Measurements from ENCODE around the gene KCNMA1.

KCNMA1 gene

DNA sequence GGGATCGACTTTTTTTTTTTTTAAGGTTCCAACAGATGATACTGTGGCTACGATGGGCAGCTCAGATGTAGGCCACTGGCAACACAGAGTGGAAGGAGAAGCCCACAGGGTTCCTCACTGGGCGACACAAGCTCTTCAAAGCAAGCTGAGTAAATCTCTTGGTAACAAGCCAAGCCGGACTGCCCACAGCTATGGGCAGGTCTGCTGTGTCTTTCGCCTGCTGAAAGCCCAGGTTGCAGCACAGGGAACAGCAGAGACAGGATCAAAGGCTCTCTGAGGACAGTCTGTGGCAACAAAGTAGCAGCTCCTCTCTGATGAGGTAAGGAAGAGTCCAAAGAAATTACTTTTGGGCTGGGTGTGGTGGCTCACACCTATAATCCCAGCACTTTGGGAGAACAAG, 83.6 kb downstream of the KCNMA1 start:
- no peak for DNase-seq

DNA sequence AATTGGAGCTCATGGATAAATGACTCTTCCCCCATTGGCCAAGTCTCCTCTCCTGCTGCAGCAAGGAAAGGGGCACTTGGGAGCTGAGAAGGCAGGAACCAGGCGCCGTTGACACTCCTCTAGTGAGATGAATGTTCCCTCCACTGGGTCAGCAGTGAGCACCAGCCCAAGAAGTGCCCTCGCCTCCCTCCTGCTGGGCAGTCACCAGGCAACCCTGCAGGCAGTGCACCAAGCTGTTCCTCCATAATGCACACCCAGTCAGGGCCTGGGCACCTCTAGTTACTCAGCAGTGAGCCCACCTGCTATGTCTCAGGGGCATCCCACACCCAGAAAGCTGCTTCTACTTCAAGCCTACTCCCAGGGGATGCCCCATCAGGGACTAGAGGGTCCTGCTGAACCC, 84.3 kb downstream of the KCNMA1 start:
- DNase-seq: no peak

DNA sequence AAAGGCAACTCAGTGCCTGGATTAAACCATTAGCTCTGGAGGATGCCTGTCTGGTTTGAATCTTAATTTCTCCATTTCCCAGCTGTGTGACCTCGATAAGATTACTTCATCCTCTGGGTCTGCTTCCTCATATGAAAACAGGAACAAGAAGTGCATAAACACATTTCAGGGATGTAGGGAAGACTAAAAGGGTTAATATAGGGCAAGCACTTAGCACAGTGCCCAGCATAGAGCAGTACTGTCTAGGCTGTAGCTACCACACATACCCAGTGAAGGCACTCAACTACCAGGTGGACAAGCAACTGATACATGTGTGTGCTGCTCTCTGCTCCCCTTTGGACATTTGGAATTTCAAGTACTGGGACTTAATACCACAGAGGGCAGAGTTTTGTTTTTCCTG, 85.4 kb downstream of the KCNMA1 start:
- no peak for DNase-seq

DNA sequence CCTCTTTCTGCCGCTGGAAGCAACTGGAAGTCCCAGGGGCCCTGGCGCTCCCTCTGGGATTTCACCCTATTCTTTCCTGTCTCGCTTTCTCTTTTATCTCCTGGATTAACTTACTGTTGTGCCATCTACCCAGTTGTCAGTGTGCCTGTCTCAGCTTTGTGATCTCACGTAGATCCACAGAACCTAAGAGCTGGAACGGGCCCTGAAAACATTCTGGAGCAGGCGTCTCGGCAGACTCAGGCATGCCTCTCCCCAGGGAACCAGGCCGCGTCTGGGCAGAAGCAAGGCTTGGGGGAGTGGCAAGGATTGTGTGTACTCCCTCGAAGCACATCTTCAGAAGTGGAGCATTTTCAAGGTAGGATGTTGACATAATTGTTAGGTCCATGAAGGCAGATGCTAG, 87.2 kb downstream of the KCNMA1 start:
- DNase-seq: no peak

DNA sequence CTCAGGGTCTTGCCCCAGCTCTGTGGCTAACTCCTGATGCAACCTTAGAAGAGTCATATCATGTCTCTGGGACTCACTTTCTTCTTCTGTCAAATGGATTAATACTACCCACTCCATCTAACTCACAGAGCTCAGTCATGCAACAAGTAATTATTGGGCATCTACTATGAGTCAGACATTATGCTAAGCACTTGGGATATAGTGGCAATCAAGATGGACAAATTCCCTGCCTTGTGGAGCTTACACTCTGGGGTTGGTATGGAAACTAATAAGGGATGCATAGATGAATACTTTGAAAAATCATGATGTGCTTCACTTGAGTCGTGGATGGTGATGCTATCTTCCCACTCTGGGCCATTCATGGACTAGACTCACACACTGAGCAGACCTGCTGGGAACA, 88.9 kb downstream of the KCNMA1 start:
- no peak for DNase-seq

DNA sequence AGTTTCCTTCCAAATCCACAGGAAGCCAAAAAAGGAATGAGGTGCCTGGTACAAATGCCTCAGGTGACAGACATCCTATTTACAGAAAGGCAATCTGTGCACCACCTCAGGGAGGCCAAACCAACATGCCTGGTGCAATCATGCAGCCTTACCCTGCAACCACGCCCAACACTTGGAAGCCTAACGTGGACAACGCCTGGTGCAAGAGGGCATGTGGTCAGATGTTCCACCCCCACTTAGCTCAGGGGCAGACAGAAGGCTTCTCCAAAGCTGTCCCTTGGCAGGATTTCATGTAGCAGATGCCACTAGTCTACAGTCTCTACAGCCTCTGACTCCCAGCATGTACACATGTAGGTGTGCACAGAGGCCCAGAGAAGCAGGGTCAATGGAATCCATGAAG, 89.5 kb downstream of the KCNMA1 start:
- no peak for DNase-seq

DNA sequence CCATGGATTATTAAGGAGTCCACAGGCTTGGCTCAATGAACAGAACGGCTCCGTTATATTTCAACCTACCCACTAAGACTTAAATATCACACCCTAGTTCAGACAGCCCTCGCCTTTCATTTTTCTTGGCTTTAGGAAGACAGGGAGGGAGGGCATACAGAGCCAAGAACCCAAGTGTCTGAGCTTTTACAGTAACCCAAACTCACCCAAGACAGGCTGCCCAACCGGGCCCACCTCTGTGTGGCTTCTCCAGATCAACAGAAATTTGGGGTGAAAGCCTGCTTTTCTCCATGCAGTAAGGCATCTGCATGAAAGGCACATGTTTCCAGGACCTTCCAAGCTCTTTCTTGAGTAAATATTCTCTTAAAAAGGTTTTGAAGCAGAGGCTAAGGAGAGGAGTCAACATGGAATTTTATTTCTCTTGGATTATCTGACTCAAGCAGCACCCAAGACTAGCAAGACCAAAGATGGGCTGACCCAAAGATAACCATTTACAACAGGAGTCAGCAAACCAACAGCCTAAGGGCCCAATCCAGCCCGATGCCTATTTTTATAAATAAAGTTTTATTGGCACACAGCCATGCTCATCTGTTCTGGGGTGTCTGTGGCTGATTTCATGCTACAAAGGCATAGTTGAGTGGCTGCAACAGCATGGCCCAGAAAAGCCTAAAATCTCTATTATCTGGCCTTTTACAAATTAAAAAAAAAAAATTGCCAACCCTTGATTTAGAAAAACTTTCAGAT, 90.1 kb downstream of the KCNMA1 start:
- no peak for DNase-seq

DNA sequence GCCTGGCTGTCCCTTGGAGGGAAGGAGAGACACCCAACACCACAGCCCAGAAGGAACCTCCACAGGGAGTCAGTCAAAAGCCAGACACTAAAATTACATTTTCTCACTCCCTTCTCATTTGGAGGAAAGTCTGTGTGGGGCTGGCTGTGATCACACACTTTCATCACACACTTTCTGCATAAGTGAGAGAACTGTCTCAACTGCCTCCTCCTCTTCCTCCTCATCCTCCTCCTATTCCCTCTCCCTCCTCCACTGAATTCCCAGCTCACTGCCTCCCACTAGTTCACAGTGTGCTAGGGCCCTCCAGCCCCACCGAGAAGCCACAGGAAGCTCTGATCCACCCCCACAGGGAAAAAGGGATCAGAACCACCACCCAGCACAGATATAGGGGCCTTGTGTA, 91.6 kb downstream of the KCNMA1 start:
- DNase-seq: no peak

DNA sequence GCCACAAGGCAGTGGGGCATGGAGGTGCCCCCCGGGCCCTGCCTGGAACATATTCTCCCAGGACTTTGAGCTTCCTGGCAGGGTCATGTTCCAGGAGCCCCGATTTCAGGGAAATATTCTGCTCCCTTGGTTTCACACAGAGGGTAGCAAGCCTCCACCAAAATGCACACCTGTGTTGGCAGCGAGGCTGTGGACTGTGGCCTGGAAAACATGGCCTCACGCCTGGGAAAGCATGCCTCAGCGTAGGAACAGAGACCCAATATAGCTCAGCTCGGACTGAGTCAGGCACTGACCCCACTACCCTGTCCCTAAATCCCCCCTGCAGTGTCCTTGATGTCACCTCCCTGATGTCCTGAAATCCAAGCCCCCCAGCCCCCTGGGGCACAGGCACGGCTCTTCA, 92.0 kb downstream of the KCNMA1 start:
- no peak for DNase-seq

DNA sequence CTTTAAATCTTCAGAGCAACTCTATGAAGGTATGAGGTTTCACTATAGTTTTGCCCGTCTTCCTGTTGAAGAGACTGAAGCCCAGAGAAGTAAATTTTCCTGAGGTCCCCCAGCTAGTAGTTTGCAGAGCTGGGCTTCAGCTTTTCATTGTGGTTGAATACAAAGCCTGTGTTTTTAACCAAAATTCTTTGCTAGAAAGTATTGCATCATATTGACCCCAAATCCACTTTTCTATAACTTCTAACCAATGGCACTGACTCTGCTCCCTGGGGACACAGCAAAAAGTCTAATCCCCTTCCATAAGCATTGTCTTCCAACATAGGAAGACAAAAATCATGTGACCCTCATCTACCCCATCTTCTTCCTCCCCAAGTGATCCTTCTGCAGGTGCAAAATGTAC, 93.0 kb downstream of the KCNMA1 start:
- DNase-seq: no peak

DNA sequence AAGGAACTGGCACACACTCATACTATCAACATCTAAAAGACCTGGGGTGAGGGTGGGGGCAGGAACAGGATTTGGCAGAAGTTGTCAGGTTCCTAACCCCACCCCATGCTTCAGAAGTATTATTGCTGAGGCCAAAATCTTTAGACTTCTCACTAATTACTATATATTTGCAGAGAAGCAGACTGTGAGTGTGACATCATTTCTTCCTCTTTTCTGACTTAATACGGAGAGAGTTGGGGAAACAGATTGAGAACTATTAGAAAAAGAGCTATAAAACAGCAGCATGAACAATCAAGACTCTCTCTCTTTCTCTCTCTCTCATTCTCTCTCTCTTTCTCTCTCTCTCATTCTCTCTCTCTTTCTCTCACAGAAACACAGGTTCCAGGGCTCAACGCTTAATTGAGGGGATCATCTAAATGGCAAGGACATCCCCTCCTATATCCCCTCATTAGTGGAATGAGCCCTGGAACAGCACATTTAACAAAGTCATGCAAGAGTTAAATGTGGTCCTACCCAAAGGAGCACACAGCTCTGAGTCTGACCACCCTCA, 94.8 kb downstream of the KCNMA1 start:
- DNase-seq: no peak

DNA sequence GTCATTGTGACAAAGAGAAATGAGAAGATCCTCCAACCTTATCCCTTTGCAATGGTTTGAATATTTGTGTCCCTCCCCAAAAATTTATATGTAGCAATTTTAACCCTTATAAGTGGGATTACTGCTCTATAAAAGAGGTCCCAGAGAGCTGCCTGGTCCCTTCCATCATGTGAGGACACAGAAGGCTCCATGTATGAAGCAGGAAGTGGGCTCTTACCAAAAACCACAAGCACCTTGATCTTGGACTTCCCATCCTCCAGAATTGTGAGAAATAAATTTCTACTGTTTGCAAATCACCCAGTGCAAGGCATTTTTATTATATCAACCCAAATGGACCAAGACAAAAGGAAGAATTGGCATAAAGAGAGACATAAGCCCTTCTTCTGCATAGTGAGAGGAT, 95.7 kb downstream of the KCNMA1 start:
- DNase-seq: no peak

DNA sequence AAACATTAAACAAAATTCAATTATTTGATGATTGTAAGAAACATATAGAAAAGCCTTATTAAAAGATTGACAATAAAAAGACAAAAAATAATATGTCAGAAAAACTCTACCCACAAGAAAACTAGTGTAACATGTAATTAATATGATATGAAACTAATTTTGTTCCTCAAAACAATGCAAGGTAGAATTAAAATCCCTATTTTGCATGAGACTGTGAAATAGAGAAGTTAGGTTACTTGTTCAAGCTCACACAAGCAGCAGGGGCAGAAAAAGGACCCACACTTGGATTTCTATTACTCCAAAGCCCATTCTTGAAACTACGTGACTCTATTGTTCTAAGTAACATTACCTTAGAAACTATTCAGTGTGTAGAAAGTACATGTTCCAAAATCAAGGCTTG, 96.4 kb downstream of the KCNMA1 start:
- no peak for DNase-seq

DNA sequence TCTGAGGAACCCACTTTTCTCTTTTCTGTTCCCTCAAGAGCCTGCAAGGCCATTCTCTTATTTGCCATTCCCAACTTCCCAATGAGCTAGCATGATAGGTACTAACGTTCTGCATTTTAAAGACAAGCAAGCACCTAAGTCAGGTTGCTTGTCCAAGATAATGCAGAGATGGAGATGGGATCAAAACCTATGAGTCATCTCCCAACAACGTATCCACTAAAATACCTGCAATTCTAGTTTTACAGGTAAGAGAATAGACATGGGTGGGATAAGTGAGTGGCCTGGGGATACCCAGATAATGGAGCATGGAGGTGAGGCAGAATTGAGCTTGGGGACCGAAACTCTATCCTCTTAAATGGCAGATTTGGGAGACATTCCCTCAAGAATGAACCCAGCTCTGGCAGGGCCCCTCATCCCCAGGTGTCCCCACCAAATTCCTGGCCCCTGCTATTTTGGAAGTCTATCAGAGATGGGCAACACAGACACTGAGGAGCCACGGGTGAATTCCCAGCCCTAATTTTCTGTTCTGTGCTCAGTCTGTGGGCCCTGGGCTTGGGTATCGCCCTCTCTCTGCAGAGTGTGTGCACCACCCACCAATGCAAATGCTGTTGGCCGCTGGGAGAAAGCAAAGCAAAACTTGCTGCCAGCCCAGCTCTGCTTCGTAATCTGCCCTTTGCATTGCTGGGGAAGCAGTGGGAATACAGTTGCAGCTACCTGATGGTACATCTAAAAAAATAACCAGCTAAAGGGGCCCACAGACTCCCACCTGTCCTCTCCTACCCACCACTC, 98.3 kb downstream of the KCNMA1 start:
- no peak for DNase-seq

DNA sequence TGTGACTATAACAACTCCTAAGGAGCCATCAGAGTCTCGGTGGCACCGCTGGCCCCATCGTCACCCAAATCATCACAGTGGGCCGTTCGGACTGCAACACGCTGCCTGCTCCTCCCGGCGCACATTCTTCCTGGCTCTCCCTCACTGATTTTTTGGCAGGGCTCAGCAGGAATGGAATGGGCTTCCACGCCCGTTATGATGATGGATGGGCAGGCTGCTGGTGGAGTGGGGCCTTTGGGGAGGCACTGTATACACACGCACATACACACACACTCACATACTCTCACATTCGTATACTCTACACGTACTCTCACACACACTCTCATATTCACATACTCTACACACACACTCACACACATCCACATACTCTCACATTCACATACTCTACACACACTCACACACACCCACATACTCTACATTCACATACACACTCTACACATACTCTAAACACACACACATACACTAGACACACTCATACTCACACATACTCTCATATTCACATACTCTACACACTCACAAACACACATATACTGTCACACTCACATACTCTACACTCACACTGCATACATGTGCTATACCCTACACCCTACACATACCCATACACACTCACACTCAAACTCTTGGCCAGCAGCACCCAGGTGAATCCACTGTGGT, 99.8 kb downstream of the KCNMA1 start:
- DNase-seq: no peak

DNA sequence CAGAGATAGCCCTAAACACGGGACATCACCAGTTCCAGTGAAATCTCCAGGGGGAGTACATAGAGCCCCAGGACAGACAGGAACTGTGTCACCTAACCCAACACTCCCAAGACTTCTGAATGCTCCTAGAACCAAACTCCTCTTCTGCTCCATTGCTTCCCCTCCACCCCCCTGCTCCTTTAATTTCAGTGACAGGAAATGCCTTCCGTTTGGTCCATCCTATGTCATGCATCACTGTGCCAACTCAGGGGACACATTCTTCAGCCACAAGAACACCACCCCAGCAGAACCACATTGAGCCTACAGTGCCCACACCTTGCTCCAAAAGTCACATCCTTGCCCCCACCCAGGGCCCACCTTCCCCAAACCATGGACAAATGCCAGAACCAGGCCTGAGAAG, 100.5 kb downstream of the KCNMA1 start:
- no peak for DNase-seq

DNA sequence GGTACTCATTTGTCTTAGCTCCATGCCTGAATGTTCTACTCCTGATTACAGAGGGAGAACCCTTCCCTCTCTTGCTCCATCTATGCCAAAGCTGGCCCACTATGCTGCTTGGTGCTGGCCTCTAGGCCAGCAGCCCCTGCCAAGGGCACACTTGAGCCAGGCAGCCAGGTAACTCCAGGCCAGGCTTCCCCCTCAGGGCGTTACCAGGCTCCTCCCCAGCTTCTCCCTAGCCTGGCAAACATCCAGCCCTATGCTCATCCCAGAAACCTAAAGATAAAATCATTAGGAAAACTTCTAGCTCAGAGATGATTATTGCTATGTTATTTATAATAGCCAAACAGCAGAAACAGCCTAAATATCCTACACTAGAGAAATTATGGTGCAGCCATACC, 103.7 kb downstream of the KCNMA1 start:
- peak; percentile 14 for DNase-seq

DNA sequence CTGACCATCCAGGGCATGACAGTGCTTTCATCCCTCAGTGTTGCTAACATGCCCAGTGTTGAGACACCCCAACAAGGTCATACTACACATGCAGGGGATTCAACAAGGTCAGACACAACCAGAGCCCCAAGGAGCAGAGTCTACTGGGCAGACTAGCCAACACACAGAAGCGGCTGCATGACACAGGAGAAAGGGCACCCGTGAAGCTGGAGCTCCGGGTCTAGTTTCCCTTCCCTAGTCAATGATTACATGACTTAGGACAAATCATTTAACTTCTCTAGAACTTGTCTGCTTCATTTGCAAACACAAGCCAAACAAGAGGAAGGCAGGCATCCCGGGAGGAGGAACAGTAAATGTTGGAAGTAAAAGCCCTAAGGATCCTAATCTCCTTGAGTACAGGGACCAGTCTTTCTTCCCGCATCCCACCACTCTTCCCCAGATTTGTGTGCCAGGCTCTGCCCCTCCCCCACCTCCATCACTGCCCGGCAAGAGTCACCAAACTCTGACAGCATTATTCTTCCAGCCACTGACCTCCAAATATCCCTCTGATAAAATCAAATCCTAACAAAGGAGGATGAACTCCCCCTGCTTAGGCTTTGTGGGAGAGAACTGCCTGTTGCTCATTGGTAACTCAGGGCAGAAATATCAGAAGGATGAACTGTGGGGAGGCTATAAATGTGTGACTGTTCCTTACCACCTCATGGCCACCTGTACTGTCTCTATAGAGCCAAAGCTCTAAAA, 104.3 kb downstream of the KCNMA1 start:
- no peak for DNase-seq

DNA sequence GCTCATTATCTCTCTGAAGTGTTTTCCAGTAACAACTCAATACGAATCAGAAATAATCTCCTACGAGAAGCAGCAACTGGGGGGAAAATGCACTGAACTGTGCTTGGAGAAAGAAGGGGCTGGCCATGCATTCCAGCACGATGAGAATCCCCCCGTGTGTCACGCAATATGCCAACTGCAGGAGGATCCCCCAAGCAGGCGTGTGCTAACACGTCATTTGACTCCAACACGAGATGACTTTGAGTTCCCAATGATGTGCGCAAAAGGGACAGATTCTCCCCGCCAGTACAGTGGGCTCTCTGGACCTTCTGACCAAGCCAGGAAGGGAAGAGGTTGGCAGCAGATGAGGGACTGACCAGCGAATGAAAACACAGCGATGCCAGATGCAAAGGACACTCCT, 105.5 kb downstream of the KCNMA1 start:
- DNase-seq: no peak

DNA sequence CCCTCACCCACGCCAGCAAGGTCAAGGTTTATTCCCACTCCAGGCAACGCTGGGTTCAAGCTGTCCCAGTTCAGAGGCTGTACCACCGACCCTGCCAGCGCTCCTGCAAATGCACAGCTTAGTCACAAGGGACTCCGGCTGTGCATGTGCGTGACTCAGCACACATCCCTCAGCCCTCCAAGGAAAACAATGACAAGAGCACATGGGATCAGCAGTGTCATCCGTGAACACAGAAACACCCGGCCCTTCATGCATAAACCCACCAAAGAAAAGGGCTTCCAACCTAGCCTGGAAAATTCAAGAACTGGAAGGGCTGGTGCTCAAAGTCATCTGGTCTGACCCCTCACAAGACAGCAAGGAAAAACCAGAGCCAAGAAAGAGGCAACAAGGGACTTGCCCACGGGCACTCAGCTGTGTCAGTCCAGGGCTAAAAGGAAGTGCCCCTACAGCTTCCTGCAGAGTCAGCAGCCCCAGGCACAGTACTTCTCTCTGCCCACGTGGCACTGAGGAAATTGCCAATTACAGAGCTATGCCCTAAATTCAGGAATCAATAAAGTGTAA, 106.1 kb downstream of the KCNMA1 start:
- no peak for DNase-seq

DNA sequence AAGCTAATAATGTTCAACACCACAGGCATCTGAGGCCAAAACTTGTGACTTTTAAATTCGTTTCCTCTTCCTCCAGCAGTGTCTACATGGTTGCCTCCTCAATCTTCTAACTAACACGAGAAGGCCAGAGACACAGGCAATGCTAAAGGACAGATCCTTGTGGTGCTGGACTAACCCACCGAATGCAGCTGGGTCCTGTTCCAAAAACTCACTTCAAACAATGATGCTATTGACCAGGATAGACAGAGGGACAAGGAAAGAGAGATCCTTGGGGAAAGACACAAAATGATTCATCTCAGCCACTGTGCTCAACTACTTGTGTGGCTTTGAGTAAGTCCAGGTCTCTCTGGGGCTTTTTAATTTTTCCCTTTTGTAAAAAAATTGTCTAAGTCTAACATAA, 107.6 kb downstream of the KCNMA1 start:
- no peak for DNase-seq

DNA sequence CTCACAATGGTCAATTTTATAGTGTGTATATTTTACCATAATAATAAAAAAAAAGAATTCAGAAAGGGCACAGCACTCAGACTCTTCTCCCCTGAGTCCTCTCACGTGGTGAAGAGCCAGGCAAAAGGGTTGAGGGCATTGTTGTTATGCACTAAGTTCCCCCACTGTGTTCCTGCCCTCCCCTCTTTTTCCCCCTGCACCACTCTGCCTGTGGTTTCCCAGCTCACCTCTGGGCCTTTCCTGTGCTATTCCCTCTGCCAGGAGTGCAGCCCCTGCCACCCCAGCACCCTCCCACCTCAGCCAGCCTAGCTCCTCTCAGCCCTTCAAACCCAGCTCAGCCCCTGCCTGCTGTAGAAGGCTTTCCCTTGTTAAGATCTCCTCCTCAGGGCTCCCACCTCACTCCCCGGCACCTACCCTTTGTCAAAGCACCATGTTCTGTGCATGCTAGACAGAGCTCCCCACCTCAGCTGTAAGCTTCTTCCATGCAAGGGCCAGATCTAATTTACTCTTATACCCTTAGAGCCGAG, 108.5 kb downstream of the KCNMA1 start:
- no peak for DNase-seq

DNA sequence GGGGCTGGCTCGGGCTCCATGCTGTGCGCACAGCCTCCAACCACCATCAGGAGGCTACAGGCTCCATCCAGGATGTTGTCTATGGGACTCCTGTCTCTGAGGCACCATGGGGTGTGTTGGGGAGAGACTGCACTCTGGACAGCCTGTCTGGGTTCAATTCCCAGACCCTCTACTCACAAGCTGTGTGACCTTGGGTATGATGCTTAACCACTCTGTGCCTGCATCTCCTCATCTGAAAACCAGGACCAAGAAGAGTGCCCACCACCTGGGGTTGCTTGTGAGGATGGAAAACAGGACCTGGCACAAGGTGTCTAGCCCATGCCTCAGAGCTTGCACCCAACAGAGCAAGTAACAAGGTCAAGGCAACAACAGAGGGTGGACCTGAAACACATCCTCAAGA, 109.8 kb downstream of the KCNMA1 start:
- DNase-seq: no peak

All from NCI-H1105 (cell line).